GM19395 (cell line): ENCODE data around the gene PTPRT.

Experiments used
- ATAC-seq: cut with Tn5 transposase; IDR thresholded peaks from one replicate; pipeline ENCODE4 v1.9.1; 2021; ENCODE audit warnings: mild to moderate bottlenecking, moderate library complexity; ENCODE audit not compliant: unreplicated experiment

Gene PTPRT

DNA sequence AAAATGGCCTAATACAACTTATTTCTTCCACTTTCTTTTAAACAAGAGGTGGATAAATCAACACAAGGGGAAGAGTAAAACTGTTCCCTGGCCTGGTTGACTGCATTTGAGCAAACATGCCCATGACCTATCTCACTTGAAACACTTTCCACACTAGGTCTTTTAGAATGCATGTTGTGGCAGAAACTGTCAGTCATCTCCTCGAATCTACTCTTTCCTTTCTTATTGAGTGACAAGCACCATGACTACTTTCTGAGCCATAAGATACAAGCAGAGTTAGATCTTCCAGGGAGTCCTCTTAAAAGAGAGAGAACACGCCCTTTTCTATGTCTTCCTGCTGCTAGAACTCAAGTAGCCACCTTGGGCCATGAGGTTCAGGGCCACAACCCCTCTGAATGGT is 66.5 kb downstream of the PTPRT start:
- ATAC-seq: no peak

DNA sequence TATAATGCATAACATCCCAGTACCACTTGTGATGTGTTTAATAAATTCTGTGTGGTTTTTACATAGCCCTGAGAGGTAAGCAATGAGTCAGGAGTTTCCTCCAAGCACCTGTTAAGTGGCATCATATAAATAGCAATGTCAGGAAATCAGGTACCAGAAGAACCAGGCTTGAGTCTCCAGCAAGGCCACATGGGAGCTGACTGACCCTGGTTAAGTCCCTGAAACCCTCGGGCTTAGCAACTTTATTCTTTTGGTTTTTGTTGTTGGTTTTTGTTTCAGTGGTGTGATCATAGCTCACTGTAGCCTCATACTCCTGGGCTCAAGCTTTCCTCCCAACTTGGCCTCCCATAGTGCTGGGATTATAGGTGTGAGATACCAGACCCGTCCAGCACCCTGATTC is 70.0 kb downstream of the PTPRT start:
- no peak for ATAC-seq

DNA sequence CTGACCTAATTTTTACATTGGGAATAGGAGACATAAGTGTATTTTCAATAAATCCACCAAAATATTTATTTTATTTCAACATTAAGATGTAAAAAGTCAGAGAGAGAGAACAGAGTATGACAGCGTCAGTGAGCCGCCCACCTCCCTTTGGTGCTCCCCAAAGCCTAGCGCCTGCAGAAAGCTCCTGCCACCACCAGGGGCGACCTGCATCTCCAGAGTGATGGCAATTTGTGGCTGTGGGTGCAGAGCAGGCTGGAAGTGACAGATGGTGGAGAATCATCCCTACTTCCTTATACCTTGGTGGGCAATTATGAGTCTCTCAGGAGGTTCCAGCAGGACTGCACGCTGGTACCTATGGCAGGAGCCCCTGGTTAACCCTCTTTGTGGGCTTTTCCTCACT is 87.3 kb downstream of the PTPRT start:
- ATAC-seq: no peak

DNA sequence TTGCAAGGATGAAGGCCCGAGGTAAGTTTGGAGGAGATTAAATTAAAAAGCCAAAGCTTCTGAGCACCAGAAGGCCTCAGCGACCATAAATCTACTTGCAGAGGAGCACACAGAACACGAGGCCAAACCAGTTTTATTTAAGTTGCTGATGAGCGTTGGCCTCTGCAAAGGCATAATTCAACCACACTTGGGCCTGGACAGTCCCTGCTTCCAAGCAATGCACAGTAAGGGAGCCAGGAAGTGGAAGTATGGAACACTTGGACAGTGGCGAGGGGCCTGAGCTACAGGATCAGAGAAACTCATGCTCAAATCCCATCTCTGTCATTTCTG is 92.8 kb downstream of the PTPRT start:
- ATAC-seq: no peak

DNA sequence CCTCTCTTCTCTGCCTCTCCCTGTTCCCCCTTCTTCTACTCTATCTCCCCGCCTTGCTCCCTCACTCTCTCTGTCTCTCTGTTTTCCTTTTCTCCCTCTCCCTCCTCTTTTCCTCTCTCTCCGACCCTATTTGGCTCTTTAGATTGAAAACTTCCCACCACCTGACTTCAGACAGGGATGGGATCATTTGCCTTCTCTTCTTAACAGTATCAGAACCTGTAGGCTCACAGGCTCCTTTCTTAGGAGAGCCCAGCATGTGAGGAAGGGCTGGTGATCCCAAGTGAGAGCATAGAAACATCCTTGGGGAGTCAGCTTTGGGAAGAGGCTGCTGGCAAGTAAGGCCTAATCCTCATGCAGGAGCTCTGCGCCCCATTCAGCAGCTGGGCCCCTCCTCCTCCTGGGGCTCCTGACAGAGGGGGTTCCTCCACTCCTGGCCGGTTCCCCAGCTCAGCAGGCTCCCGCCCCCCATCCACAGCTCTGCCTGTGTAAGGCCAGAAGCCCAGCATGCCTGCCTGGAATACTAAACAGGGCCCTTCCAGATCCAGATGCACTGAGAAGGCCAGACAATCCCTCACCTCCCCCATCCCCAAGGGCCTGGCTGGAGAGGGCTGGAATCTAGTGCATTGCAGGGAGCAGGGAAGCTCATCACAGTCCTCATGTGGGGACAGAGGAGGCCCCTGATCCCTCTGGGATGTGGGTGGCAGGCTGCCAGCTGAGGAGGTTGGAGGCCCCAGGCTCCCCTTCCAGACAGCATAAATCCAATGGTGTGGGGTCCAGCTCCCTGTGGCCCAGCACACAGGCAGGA is 93.4 kb downstream of the PTPRT start:
- no peak for ATAC-seq

DNA sequence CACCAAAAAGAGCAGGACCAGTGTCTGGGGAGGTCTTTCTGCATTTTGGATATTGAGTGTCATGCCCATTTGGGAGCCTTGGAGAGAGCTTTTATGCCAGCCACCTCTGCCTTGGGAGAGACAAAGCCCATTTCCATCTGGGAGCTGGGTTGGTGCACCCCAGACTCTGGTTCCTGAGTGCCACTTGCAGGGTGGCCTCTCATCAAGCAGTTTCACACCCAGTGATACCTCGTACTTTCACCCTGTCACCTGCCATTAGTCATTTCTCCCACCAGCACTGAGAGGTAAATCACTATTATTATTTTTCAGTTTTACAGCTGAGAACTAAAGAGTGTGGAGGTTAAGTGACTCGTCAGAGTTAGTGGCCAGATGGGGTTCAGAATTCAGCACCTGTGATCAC is 94.7 kb downstream of the PTPRT start:
- no peak for ATAC-seq

DNA sequence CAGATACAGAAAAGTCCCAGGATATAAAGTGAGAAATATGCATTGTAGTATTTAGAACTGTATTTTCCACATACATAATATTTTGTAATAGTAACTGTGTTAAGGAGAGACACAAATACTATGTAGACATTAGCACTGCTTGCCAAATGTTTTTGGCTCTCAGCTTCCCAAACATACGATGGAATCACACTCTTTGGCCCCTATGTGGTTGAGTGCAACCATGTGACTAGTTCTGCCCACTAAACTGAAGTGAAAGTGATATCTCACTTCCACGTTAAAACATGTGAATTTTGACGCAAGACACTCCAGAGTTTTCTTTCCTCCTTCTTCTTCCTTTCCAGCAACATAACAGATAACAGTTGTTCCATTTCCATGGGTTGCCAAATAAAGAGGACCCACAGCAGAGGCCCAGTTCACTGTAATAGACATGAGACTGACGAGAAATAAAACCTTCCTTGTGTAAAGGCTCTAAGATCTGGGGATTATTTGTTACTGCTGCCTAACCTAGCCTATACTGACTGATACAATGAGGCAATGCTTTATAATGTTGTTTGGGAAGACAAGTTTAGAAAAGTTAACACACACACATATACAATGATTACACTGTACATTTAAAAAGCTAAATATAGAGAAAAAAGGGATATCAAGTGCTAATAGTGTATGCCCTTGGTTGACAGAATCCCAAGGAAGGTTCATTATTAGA is 97.2 kb downstream of the PTPRT start:
- ATAC-seq: no peak

DNA sequence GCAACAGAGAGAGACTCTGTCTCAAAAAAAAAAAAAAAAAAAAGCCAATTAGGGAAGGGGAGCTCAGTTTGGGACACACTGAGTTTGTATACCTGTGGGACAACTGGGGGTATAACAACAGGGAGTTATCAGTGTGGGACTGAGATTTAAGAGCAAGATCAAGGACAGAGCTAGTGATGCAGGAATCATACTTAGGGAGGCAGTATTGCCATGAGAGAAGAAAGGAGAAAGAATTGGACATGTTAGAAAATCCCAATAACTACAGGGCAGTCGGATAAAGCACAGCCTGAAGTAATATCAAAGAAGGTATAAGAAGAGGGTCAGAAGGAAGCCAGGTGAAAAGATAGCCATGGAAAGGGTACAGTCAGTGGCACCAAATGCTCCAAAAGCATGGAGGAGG is 121.2 kb downstream of the PTPRT start:
- ATAC-seq: no peak

DNA sequence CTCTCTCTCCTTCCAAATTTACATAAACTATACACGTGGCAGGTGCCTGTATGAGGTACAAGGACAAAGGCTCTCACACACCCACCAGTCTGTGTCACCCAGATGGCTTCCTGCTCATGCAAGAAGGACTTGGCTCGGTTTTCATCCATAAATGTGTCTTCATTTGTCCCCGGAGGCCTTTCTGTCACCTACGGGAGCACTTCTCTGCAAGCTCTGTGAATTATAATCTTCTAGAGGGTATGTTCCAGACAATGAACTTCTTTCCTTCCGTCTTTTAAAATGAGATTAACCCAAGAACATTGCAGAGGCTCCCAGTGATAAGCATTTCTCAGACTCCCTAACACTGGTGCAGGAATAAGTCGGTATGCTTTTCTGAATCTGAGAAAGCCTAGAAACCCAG is 123.6 kb downstream of the PTPRT start:
- ATAC-seq: no peak

DNA sequence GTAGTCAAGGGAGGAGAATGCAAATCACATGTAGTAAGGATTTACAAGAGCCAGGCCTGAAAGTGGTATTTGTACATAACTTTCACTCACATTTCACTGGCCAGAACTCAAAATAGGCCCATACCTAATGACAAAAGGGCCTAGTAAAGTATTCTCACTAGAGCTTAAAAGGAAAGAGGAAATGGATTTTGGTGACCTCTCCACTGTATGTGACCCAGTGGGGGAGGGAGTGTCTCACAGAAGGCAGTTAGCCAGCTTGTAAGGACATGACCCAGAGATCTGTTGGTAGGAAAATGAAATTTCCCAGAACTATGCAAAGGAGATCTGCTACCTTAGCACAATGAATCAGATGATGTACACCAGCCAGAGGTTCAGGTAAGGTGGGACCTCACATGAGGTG is 124.4 kb downstream of the PTPRT start:
- ATAC-seq: no peak

DNA sequence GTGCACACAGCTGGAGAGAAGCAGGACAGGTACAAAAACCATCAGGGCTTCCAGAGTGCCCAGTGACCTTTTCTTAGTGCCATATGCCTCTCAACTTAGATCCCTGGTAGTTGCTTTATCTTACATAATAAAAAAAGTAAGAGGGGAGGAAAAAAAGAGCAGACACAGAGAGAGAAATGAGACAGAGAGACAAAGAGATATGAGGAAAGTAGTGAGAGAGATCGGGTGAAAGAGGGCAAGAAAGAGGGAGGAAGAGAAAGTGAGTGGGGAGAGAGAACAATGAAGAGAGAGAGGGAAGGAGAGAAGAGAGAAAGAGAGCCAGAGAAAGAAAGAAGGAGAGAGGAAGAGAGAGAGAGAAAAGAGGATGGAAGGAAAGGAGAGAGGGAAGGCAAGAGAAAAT is 131.6 kb downstream of the PTPRT start:
- ATAC-seq: no peak

DNA sequence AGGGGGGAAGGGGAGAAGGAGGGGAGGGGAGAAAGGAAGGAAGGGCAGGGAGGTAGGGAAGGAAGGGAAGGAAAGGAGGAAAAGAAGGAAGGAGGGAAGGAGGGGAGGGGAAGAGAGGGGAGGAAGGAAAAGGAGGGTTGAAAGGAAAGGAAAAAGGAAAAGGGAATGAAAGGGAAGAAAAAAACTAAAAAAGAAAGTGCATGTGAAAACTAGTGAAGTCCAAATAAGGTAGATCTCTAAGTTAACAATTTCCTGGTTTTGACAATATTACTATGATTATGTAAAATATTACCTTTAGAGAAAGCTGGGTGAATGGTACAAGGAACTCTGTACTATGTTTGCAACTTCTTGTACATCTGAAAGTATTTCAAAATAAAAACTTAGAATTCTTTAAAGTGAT is 132.4 kb downstream of the PTPRT start:
- ATAC-seq: no peak

DNA sequence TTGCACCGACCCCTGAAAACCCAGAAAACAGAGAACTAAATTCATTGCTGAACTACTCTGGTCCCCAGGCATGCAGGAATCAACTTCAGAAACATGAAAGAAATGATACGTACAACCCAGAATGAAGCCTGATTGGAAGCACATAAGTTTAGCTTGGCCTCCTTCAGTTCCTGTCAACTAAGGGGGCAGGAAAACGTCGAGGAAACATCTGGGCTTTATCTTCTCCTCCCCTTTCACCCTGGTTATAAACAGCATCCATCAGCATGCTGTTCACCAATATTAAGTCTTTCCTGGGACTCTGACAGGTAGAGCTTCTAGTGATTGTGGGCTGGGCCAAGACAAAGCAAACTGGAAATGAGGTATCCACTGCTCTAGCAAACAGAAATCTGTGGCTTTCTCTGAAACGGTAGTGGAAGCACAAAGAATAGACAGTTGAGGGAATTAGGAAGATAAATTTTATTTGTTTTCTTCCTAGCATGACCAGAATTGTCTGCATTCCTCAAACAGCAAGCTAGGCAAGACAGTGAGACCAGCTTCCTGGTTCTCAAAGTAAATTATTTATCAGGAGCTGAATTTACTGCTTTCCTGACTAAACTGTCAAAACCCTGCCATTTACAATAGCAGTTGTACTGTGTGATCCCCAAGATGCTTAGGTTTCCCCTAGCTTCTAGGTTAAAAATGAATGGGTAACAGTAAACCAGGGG is 134.4 kb downstream of the PTPRT start:
- no peak for ATAC-seq

DNA sequence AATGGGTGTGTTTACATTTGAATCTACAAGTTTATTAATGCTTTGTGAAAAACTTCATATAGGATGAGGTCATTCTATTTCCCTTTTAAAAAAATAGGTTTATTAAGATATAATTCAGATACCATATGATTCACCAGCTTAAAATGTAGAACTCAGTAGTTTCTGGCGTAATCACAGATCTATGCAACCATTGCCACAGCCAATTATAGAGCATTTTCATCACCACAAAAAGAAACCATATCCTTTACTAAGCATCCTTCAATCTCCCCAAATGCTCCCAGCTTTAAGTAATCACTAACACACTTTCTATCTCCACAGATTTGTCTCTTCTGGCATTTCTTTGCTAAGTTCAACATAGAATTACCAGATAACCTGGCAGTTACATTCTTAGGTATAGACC is 137.2 kb downstream of the PTPRT start:
- ATAC-seq: no peak

DNA sequence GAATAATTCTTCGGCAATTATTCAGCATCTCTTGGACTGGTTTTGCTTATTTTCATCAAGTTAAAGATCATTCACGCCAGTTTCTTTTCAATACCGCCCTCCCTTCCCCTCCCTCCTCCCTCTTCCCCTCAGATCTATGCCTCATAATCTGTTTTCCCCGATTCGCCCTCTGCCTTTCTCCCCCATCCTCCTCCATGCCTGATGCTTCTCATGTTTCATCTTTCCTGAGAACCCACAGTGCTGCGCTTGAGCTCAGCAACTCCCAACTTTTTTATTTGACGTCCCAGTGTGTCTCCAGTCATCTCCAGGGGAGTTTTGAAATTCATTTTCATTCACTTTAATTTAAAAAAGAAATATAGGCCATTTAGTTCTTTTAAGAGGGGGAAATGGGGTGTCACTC is 142.7 kb downstream of the PTPRT start:
- ATAC-seq: no peak

DNA sequence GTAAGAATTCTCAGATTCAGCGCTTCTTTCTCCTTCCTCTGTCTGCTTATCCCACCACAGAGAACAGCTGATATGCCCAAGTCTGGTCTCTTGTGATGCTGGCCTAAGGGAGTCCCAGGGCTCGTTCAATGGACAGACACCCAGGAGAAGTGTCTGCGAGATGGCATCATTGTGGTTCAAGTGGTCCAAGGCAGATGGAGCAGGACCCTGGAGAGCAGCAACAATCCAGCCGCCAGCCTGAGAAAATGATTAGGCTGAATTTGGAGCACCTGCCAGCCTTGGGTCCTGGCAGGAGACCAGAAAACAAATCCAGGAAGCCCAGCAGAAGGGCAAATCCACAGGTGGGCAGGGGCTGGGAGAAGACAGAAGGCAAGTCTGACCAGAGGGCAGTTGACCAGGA is 145.8 kb downstream of the PTPRT start:
- ATAC-seq: no peak

DNA sequence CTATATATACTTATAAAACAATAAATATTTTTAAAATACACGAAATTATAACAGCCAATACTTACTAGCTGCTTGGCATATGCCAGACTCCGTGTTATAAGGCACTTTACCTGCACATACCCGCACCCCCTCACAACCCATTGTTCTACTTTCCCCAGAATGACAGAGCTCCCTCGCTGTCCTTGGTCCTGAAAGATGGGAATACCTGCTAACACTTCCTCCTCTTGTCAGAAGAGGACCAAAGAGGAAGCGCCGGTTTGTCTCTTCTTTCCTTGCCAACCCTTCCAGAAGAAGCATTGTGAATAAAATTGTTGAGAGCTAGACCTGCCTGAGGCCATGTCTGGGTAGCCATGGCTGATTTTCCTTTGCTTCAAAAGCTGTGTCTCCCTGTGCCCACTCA is 149.3 kb downstream of the PTPRT start:
- ATAC-seq: no peak

DNA sequence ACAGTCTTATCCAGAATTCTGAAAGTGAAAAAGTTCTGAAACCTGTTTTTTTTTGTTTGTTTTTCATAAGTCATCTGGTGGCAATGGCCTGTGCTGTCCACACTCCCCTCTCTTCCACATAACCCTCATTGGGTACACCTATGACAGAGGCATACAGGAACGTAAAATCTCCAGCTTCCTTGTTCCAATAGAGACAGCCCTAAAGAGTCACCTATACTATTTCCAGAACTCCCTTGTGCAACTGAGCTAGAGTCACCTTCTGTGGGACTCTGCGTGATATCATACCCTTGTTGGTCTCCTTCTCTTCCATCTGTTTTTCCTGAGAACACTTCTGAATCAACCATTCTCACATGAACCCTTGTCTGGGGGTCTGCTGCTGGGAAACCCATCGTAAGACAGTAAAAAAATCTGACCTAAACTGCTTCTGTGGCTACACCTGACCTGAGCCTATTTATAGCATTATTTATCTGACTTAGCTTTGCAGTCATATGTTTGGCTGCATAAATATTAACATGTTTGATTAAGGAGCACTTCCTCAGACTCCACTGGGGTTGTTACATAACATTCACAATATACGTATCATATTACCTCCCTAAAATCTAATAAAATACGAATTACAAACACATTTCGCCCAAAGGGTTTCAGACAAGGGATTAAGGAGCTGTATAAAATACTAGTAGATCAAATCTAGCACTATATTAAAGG is 151.9 kb downstream of the PTPRT start:
- no peak for ATAC-seq

DNA sequence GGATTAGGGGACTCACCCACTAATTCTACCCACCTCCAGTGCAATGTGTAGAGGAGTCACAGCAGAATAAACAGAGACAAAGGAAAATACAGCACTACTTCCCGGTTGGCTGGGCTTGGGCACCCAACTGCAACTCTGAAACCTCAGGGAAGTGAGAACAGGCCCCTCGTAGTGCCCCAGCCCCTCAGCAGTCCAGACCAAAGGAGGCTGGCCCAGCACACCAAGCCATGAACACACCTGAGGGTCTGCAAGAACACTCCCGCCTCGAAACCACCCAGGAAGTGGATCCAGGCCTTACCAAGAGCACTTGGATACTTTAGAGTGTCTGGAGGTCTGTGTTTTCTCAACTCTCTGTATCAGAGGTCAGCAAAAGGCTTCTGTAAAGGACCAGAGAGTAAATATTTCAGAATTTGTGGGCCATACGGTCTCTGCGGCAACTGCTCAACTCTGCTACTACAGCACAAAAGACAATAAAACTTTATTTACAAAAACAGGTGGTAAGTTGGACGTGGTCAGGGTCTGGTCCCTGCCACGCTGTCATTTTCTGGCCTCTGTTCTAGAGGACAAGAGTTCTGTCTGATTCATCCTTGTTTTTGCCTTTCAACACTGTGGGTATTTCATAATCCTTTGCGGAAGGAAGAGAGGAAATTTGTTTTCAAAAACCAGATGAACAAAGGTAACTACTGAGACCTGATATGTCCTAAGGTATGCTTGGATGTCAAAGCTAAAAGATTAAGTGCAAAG is 154.6 kb downstream of the PTPRT start:
- no peak for ATAC-seq

DNA sequence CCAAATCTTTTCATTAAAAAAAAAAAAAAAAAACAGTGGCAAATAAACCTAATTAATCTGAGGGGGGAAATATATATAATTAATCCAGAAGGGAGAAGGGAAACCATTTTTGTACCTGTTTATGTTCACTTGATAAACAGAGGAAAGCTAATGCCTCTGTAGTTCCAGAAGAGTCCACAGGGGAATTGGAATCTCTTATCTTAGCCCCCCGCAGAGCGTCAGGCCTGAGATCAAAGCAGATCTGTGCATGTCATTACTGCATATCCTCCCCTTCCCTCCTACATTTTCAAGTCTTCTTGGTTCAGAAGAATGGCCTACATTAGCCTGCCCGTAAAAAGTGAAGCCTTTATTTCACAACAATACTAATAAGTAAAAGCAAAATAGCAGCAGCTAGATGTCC is 157.2 kb downstream of the PTPRT start:
- ATAC-seq: no peak

DNA sequence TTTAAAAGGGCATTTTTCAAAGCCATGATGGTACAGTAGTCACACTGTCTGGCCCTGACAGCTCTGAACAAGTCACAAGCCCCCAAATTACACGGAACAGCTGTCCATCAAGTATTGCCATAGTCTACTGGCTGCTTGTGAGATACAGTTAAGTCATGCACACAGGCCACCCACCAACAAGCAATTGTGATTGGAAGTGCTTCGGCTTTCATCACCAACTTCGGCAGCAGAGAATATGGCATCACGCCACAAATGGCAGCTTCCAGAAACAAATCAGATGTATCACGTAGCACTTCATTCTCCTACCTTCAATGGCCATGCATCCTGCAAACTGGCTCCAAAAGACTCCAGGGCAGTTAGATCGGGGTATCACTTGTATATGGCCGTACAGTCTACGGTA is 160.5 kb downstream of the PTPRT start:
- ATAC-seq: no peak
